Prostate gland (tissue), 2 donors: ENCODE measurements around the gene GPR137B.

ENCODE experiments used
- POLR2A ChIP-seq: fragments of 450-650 bp; IDR thresholded peaks from one replicate; pipeline ENCODE4 v1.6.1; 2016; ENCODE audit warnings: antibody characterized with exemption, mild to moderate bottlenecking
- POLR2AphosphoS5 ChIP-seq: sonication (generic); formaldehyde crosslinking; IDR thresholded peaks from one replicate; pipeline ENCODE4 v1.6.1; 2017; ENCODE audit warnings: antibody characterized with exemption
- TF ChIP-seq, protein P1 (sequence below), 4 experiments: fragments of 200-600 bp in 2 of 4; fragments of 450-650 bp in 2 of 4; sonication (generic) in 2 of 4; IDR thresholded peaks; 1 replicate in 3 of 4; 2 replicates in 1 of 4; pipeline ENCODE4 v1.5.1; 2016 to 2019; ENCODE audit warnings: antibody characterized with exemption in 4 of 4, mild to moderate bottlenecking in 2 of 4, moderate library complexity in 2 of 4

DNA sequence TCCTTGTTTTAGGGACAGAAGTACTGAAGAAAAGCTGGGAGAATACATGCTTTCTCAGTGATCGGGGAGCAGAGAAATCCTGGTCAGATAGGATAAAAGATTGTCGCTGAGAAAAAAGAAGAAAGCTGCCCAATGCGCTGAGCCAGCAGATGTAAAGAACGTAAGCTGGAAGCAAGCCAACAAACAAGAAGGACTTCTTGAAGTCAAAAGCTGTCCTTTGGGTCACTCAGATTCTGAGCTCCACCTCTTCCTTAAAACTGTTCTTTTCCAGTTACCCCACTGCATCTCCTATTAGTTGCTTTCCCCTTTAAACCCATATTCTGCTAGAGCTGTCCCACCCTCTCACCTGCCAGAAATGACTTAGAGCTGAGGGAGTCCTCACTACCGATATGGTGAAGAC is 64.8 kb downstream of the GPR137B start:
- TF ChIP-seq, protein P1, sequence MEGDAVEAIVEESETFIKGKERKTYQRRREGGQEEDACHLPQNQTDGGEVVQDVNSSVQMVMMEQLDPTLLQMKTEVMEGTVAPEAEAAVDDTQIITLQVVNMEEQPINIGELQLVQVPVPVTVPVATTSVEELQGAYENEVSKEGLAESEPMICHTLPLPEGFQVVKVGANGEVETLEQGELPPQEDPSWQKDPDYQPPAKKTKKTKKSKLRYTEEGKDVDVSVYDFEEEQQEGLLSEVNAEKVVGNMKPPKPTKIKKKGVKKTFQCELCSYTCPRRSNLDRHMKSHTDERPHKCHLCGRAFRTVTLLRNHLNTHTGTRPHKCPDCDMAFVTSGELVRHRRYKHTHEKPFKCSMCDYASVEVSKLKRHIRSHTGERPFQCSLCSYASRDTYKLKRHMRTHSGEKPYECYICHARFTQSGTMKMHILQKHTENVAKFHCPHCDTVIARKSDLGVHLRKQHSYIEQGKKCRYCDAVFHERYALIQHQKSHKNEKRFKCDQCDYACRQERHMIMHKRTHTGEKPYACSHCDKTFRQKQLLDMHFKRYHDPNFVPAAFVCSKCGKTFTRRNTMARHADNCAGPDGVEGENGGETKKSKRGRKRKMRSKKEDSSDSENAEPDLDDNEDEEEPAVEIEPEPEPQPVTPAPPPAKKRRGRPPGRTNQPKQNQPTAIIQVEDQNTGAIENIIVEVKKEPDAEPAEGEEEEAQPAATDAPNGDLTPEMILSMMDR (IDR thresholded peaks at IDR 0.05), result no peak
- TF ChIP-seq POLR2AphosphoS5 (no peak), POLR2A (no peak)
